GM23248 (cell line): ENCODE data around the gene ULBP3. TPM values are rescaled to one million over a fixed set of nuclear protein-coding genes. Genes with fewer than 3 reads are reported as not detected.

Experiments used
- DNase-seq: peaks from one replicate; pipeline ENCODE4 v3.0.0-alpha.2; 2015
- H2AFZ ChIP-seq: fragments of 200-600 bp; sonication (generic); 2 replicates; pipeline ENCODE4 v1.6.1; 2016; ENCODE audit warnings: antibody characterized with exemption
- H3F3A ChIP-seq: fragments of 200-600 bp; sonication (generic); 2 replicates; pipeline ENCODE4 v1.6.1; 2016; ENCODE audit warnings: mild to moderate bottlenecking, antibody characterized with exemption, mixed run types; ENCODE audit not compliant: insufficient read depth
- H3K27ac ChIP-seq: fragments of 200-600 bp; sonication (generic); 2 replicates; pipeline ENCODE4 v1.5.1; 2016; ENCODE audit warnings: mild to moderate bottlenecking
- H3K27me3 ChIP-seq: fragments of 200-600 bp; sonication (generic); replicated peaks from 2 replicates; pipeline ENCODE4 v1.6.1; 2016; ENCODE audit warnings: mild to moderate bottlenecking; ENCODE audit not compliant: insufficient read depth
- H3K36me3 ChIP-seq: fragments of 200-600 bp; sonication (generic); 2 replicates; pipeline ENCODE4 v1.6.1; 2016; ENCODE audit warnings: low read depth, mild to moderate bottlenecking
- H3K4me1 ChIP-seq: fragments of 200-600 bp; sonication (generic); 2 replicates; pipeline ENCODE4 v1.6.1; 2016; ENCODE audit warnings: mild to moderate bottlenecking; ENCODE audit not compliant: insufficient read depth
- H3K4me2 ChIP-seq: fragments of 200-600 bp; sonication (generic); one replicate; pipeline ENCODE4 v1.6.1; 2016; ENCODE audit warnings: mild to moderate bottlenecking; ENCODE audit not compliant: unreplicated experiment
- H3K4me3 ChIP-seq: fragments of 200-600 bp; sonication (generic); 2 replicates; pipeline ENCODE4 v1.5.1; 2016; ENCODE audit warnings: mild to moderate bottlenecking
- H3K79me2 ChIP-seq: fragments of 200-600 bp; sonication (generic); 2 replicates; pipeline ENCODE4 v1.6.1; 2016; ENCODE audit warnings: mild to moderate bottlenecking; ENCODE audit not compliant: insufficient read depth
- H3K9ac ChIP-seq: fragments of 200-600 bp; sonication (generic); 2 replicates; pipeline ENCODE4 v1.6.1; 2016; ENCODE audit warnings: mild to moderate bottlenecking
- H3K9me2 ChIP-seq: fragments of 200-600 bp; sonication (generic); 2 replicates; pipeline ENCODE4 v1.6.1; 2016; ENCODE audit warnings: mixed run types, mild to moderate bottlenecking, moderate library complexity; ENCODE audit not compliant: insufficient read depth
- H3K9me3 ChIP-seq: fragments of 200-600 bp; sonication (generic); one replicate; pipeline ENCODE4 v1.6.1; 2017; ENCODE audit warnings: low read depth
- H4K20me1 ChIP-seq: fragments of 200-600 bp; sonication (generic); 2 replicates; pipeline ENCODE4 v1.6.0; 2016; ENCODE audit not compliant: insufficient read depth
- EZH2 ChIP-seq: fragments of 200-600 bp; sonication (generic); IDR thresholded peaks from 2 replicates; pipeline ENCODE4 v1.6.1; 2018; ENCODE audit warnings: antibody characterized with exemption, mild to moderate bottlenecking; ENCODE audit not compliant: insufficient read depth, poor library complexity, severe bottlenecking
- EZH2phosphoT487 ChIP-seq: fragments of 200-600 bp; sonication (generic); IDR thresholded peaks from 2 replicates; pipeline ENCODE4 v1.6.1; 2018; ENCODE audit warnings: antibody characterized with exemption, moderate library complexity, mild to moderate bottlenecking, low read depth; ENCODE audit not compliant: insufficient read depth
- WGBS, 2 experiments: methylation state at CpG; one replicate each; pipeline ENCODE4 v1.1.6; 2015 to 2017; ENCODE audit warnings: low lambda C conversion rate in 2 of 2, low coverage in 1 of 2; ENCODE audit errors: missing lambda C conversion rate in 2 of 2; 5-methylcytosine and 5-hydroxymethylcytosine counted together
- in situ Hi-C: fragments of 300-500 bp; cut with MboI; formaldehyde crosslinking; loops from 2 replicates; pipeline ENCODE4 v1.15.0; 2020
- polyA plus RNA-seq: library from polyadenylated mRNA; unstranded; fragments of >200 nt; fragmentation: Nextera tagmentation; extraction: Ambion mirVana; gene quantifications from 2 replicates; pipeline ENCODE4 v1.2.1, GENCODE V29; 2016
- total RNA-seq: library from RNA; depleted of rRNA; stranded (reverse); fragments of >200 nt; shearing (Covaris generic); gene quantifications from 2 replicates; pipeline ENCODE4 v1.2.3, GENCODE V29; 2014

The ULBP3 gene
- total and polyA plus RNA-seq, 2 experiments from 2014 or later, result 4.4 to 12.6 TPM

DNA sequence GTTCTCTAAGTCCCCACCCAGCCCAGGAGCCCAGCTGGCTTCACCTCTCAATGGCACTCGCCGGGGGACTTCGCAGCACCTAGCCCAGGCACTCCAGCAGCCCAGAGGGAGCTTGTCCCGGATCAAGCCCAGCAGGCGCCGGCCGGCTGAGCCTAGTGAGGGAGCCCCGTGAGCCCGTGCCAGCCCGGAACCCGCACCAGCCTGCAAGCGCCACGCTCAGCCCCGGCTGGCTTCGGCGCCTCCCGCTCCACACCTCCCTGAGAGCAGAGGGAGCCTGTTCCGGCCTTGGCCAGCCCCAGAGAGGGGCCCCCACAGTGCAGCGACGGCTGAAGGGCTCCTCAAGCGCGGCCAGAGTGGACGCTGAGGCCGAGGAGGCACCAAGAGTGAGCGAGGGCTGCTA, 46.8 kb upstream of the ULBP3 start:
- H3K79me2 ChIP-seq, result no peaks in the 10 kb centered on the region
- H3K27me3 ChIP-seq, result 0 out of 2 replicates have a peak, but pooled peaks cover 2% of the 10 kb centered on the region
- H3K36me3 ChIP-seq, result no peaks in the 10 kb centered on the region
- H3K4me2 ChIP-seq, result no peak overlapping the region
- H3F3A ChIP-seq, result no peaks in the 10 kb centered on the region
- DNase-seq, result no peak
- no peaks in the 10 kb centered on the region for H3K9me2 ChIP-seq
- in situ Hi-C loops, result no loop called here
- no peaks in the 10 kb centered on the region for H4K20me1 ChIP-seq
- H3K4me1 ChIP-seq, result 0 out of 2 replicates have a peak, but pooled peaks cover 4% of the 10 kb centered on the region
- no peak overlapping the region for H2AFZ ChIP-seq
- no peak overlapping the region for H3K9ac ChIP-seq
- no peak overlapping the region for H3K27ac ChIP-seq
- H3K4me3 ChIP-seq, result no peak overlapping the region
- no peaks in the 10 kb centered on the region for H3K9me3 ChIP-seq
- WGBS, 2 experiments, result 82 to 84% methylated on average over 18 to 25 of the region's 25 CpGs
- TF ChIP-seq EZH2phosphoT487, result no peak
- TF ChIP-seq EZH2, result no peak

DNA sequence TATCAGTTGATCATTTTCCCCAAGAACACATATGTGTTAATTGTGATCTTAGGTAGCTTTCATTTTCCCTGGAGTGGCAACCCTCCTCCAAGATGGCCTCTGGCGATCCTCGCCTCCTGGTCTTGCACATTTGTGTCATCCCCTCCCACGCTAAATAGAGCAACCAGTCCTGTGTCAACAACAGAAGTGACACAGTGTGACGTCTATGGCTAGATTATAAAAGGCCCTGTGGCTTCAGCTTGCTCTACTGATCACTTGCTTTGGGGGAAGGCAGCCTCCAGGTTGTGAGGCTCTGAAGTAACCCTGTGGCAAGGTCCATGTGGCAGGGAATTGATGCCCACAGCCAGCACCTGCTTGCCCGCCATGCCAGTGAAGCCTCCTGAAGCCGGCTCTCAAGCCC, 43.3 kb upstream of the ULBP3 start:
- H3F3A ChIP-seq, result no peaks in the 10 kb centered on the region
- TF ChIP-seq EZH2 (no peak), EZH2phosphoT487 (no peak)
- in situ Hi-C loops, result no loop called here
- no peaks in the 10 kb centered on the region for H3K9me3 ChIP-seq
- no peak overlapping the region for H3K9ac ChIP-seq
- no peaks in the 10 kb centered on the region for H3K4me1 ChIP-seq
- H3K4me3 ChIP-seq, result no peak overlapping the region
- no peaks in the 10 kb centered on the region for H3K79me2 ChIP-seq
- H3K27me3 ChIP-seq, result peaks cover 11% of the 10 kb centered on the region
- WGBS, 2 experiments, result 73 to 74% methylated on average over 6 of the region's 6 CpGs
- no peaks in the 10 kb centered on the region for H4K20me1 ChIP-seq
- H3K27ac ChIP-seq, result no peak overlapping the region
- H3K36me3 ChIP-seq, result no peaks in the 10 kb centered on the region
- no peak overlapping the region for H3K4me2 ChIP-seq
- DNase-seq, result no peak
- H2AFZ ChIP-seq, result no peak overlapping the region
- no peaks in the 10 kb centered on the region for H3K9me2 ChIP-seq

DNA sequence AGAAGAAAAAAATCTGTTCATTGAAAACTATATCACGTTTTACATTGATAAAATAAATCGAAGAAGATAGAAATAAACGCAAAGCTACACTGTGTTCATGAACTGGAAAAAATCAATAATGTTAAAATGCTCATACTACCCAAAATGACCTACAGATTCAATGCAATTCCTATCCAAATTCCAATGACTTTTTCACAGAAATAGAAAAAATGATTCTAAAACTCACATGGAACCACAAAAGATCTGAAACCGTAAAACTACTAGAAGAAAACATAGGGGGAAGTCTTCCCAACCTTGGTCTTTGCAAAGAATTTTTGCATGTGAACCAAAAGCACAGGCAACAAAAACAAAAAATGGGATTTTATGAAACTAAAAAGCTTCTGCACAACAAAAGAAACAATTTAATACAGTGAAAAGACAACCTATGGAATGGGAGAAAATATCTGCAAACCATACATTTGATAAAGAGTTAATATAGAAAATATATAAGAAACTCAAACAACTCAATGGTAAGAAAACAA, 33.9 kb upstream of the ULBP3 start:
- H3K4me3 ChIP-seq, result no peak overlapping the region
- no peak overlapping the region for H3K27ac ChIP-seq
- no peak for TF ChIP-seq EZH2
- TF ChIP-seq EZH2phosphoT487, result no peak
- H3K9ac ChIP-seq, result no peak overlapping the region
- in situ Hi-C loops, result no loop called here
- H3F3A ChIP-seq, result no peaks in the 10 kb centered on the region
- no peak overlapping the region for H3K4me2 ChIP-seq
- WGBS, 2 experiments, result 76 to 80% methylated on average over 4 of the region's 4 CpGs
- H3K9me2 ChIP-seq, result no peaks in the 10 kb centered on the region
- no peaks in the 10 kb centered on the region for H3K4me1 ChIP-seq
- H2AFZ ChIP-seq, result no peak overlapping the region
- no peaks in the 10 kb centered on the region for H3K36me3 ChIP-seq
- no peaks in the 10 kb centered on the region for H3K9me3 ChIP-seq
- no peaks in the 10 kb centered on the region for H3K79me2 ChIP-seq
- no peaks in the 10 kb centered on the region for H4K20me1 ChIP-seq
- DNase-seq, result no peak
- H3K27me3 ChIP-seq, result peaks cover 8% of the 10 kb centered on the region

DNA sequence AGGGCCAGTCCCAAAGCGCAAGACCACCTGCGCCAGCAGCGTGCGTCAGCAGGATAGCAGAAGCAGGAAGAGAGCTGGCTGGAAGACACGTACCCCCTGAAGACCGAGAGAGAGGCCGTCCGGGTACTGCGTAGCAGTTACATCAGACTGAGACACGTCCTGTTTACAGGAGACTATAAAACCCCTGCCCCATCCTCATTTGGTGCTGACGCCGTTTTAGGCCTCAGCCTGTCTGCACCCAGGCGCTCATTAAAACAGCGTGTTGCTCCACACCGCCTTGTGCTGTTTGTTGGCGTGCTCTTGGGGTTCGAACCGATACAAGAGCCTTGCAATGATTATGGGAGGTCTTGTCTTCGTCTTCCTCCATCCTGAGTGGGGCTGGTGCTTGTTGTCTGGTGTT, 31.8 kb upstream of the ULBP3 start:
- no peak overlapping the region for H3K4me2 ChIP-seq
- no peak for DNase-seq
- in situ Hi-C loops, result no loop called here
- H3K36me3 ChIP-seq, result no peaks in the 10 kb centered on the region
- H4K20me1 ChIP-seq, result no peaks in the 10 kb centered on the region
- no peaks in the 10 kb centered on the region for H3K9me3 ChIP-seq
- no peaks in the 10 kb centered on the region for H3F3A ChIP-seq
- no peaks in the 10 kb centered on the region for H3K79me2 ChIP-seq
- H3K4me1 ChIP-seq, result no peaks in the 10 kb centered on the region
- H3K4me3 ChIP-seq, result no peak overlapping the region
- H2AFZ ChIP-seq, result no peak overlapping the region
- peaks cover 20% of the 10 kb centered on the region for H3K27me3 ChIP-seq
- no peak overlapping the region for H3K9ac ChIP-seq
- no peak for TF ChIP-seq EZH2
- no peak for TF ChIP-seq EZH2phosphoT487
- no peak overlapping the region for H3K27ac ChIP-seq
- H3K9me2 ChIP-seq, result no peaks in the 10 kb centered on the region
- WGBS, 2 experiments, result 87 to 89% methylated on average over 19 of the region's 19 CpGs

DNA sequence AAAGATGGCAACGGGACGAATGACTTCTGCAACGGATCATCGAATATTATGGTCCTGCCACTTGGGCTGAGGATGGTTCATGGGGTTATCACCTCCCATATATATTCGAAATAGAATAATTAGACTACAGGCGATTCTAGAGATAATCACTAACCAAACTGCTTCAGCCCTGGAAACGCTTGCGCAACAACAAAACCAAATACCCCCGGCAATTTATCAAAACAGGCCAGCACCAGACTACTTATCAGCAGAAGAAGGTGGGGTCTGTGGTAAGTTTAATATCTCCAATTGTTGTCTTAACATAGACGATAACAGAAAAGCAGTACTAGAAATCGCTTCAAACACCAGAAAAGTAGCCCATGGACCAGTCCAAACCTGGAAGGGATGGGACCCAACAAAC, 31.0 kb upstream of the ULBP3 start:
- no peak overlapping the region for H3K9ac ChIP-seq

More for the DNA sequence above, 31.0 kb upstream of the ULBP3 start:
- 87 to 88% methylated on average over 11 of the region's 11 CpGs for WGBS, 2 experiments
- Histone ChIP-seq H3K27me3 (peaks cover 28% of the 10 kb centered on the region), H3K4me3 (no peak overlapping the region), H3K4me2 (no peak overlapping the region), H4K20me1 (no peaks in the 10 kb centered on the region), H3K9me2 (no peaks in the 10 kb centered on the region), H3K36me3 (no peaks in the 10 kb centered on the region), H3K79me2 (no peaks in the 10 kb centered on the region), H3F3A (no peaks in the 10 kb centered on the region), H2AFZ (no peak overlapping the region), H3K27ac (no peak overlapping the region), H3K4me1 (no peaks in the 10 kb centered on the region), H3K9me3 (no peaks in the 10 kb centered on the region)
- in situ Hi-C loops, result no loop called here
- no peak for DNase-seq
- TF ChIP-seq EZH2, result no peak
- no peak for TF ChIP-seq EZH2phosphoT487
